GM19023 (cell line): ENCODE data around the gene HSD11B1.

Experiments
- ATAC-seq: cut with Tn5 transposase; IDR thresholded peaks from one replicate; pipeline ENCODE4 v1.9.1; 2021; ENCODE audit warnings: mild to moderate bottlenecking, moderate library complexity; ENCODE audit not compliant: unreplicated experiment

The HSD11B1 gene

DNA sequence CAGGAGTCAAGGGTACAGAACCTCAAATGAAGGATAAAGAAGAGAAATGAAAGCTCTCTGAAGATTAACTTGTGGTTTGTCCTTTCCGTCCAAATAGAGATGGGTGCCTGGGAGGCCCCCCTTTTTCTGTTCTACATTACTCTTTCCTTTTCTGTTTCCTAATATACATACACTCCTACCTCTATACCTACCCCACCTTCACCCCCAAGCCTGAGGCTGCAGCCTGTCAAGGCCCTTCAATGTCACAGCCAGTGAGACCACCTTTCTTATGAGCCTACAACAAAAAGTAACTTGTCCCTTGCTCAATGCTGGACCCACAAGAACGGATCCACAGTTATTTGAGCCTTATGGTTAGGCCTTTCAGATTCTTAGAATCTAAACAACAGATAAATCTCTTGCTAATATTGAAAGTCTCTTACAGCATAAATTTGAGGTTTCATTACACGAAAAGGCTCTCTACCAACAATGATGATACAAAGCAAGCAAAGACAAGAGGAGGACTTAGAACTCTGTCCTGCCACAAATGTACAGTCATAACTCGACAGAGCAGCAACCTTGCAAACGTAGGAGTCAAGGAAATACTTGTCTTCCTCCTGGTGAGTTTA is 47.1 kb downstream of the HSD11B1 start:
- peak; percentile 38 for ATAC-seq

DNA sequence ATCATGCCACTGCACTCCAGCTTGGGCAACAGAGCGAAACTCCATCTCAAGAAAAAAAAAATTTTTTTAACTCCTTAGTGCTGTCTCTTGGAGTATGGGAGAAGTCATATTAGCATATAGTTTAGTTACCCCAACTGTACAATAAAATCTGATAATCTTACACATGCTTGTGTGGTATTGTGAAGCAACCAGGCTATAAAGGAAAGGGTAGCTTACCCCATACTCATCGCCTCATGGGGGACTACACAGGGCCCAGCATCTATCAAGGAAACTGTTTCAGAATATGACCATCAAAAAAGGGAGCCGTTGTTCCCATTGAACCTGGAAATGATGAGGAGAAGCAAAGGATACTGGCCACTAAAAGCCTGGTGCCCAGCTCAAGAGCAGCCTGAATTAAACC is 48.2 kb downstream of the HSD11B1 start:
- ATAC-seq: no peak

DNA sequence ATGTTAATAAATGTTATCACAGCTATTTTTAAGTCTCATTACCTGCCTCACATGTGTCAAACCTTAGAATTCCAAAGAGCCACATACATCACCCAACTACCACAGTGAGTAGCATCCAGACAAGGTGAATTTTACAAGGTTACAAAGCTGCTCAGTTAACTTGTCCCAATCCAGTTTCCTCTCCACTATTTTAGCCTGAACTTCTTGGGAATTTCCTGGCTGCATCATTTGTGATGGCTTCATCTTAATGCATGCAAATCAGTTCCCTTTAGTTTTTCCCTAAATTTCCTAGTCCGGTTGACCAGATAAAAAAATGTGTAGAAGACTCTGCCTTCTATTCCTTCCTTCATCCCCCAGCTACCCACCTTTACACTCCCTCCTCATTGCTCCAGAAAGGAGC is 50.6 kb downstream of the HSD11B1 start:
- no peak for ATAC-seq

DNA sequence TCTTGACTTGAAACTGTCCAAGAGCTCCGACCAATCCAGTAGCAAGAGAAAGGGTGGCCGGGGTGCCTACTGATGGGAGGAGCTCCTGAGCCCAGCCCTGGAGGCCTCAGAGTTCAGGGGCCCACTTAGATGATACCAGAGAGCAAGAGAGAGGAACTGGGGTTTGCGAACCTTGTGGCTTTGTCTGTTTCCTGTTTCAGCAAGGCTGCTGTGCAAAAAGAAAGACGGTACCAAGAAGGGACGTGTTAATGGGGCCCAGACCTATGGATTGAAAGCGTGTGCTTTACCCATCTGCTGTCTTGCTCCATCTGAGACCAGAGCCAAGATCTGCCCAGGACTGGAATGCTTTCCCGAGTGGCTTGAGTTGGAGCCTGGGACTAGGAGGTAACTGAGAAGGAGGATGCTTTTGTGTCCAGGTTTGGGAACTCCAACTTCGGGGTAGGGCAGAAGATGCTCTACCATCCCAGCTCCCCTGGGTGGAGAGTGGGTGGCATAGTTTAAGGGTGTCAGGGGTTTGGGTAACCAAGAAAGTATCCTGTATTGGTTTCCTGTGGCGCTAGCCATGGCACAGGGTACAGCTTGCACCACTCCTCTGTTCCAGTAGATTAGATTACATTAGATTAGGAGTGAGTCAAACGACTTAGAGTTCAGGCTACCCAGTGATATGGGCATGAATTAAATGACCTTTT is 51.4 kb downstream of the HSD11B1 start, which contains the start of gene TRAF3IP3:
TSS of gene TRAF3IP3 (plus strand) at position 128 of the 689 bp plus-strand sequence. CDS start 3,987 bp downstream, outside the sequence.
- ATAC-seq: peak; percentile 71

DNA sequence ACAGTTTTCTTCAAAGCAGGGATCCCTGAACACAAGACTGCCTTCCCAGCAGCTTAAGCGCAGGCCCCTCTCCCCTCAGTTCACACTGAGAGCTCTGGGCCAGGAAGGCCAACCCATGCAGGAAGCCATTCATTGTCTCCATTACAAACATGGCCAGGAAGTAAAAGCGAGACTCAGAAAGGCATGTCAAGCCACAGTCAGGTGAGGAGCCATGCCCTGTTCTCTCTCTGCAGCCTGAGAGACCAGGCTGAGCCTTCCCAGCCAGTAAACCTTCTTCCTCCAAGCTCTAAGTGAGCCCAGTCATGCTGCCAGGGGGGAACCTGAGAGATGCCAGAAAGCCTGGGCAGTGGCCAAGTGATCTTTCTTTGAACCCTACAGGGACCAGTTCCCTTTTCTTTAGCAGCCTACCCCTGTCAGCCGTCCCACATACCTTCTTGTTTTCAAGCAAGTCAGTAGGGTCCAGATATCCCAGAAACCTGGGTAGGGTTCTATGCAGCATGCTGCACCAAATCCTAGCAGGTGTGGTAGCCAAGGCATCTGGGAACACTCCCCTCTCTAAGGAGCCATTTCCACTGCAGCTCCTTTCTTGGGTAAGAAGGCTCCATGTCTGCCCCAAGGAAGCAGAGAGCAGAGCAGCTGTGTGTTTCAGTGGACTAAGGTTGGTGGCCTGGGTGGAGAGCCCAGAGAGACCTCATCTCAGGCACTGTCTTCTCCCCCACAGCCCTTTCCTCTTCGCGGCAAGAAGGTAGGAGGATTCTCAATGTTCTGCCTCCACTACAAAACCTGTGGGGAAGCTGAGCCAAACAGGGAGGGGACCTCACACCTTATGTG is 52.2 kb downstream of the HSD11B1 start:
- peak; percentile 32 for ATAC-seq

GRCh38 chr1:209758400-209758799 is 53.8 kb downstream of the HSD11B1 start:
- no peak for ATAC-seq

GRCh38 chr1:209759829-209760359 is 55.2 kb downstream of the HSD11B1 start:
- ATAC-seq: no peak

DNA sequence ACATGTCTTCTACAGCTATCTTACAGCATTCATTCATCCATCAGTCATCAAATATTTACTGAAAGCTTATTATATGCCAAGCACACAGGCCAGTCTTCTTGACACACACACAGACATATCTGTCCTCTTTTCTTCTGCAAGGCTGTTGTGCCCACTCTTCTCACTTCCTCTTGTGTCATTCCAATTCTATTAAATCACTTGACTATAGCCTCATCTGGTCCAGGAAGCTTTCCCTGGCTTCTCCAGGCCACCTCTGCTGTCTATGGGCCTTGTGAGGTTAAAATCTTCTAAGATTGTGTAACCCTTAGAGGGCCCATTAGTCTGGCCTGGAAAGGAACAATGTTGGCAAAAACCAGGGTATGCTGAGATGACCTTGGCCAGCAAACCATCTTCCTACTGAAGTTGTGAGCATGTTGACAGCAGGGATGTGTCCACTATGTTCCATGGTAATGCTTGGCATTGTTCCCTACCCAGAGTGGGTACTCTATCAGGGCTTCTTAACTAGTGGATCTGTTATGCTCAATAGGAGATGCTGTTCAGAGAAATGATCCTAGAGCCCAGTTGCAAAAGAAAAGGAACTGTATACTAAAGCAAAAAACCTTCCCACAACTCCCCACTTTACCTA is 56.5 kb downstream of the HSD11B1 start:
- ATAC-seq: no peak

GRCh38 chr1:209766051-209766450 is 61.4 kb downstream of the HSD11B1 start:
- no peak for ATAC-seq

DNA sequence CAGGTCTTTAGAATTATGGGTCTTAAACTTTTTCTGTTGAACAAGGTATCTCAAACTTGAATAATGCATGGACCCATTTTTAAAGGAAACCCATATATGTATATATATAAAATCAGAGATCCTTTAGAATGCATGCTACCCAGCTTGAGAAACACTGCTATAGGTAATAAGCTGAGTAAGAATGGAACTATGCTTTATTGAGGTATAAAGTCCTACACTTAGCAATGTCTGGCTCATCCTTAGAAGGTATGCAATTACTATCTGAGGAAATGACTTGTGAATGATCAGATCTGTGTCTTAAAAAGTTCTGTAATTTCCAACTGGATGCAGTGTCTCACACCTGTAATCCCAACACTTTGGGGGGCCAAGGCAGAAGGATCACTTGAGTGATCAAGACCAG is 62.5 kb downstream of the HSD11B1 start:
- ATAC-seq: no peak

- ATAC-seq: no peak
These were observed 63.1 kb downstream of the HSD11B1 start for GRCh38 chr1:209767706-209768105.

GRCh38 chr1:209768354-209768774 is 63.7 kb downstream of the HSD11B1 start:
- peak; percentile 87 for ATAC-seq

DNA sequence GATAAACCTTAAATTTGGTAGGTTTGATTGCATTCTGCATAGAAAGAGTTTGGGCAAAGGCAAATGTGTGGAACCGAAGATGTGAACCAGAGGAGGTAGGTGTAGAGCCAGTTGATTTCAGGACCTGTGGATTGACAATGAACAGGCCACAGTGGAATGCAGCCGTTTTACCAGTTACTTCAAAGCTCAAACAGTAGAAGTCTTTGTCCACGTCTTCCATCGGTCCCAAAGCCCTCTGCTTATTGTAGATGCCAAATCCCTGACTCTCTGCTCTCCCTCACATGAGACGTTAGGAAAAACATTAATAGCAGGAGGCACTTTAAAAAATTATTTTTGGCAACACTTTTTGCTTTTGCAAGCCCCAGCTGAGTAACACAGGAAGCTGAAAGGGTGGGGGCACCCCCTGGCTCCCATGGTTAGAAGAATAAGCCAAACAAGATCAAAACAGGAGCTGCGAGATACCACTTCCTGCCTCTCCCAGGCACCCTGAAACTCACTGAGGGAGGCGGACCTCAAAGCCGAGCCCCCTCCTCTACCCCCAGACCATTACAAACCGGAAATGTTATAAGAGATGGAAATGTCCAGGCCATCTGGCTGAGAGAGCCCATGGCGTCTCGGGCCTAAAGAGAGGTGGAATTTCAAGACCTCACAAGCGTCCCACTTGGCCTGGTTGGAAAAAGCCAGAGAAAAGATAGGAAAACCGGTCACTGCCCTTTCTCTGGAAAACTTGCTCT is 64.7 kb downstream of the HSD11B1 start:
- ATAC-seq: peak; percentile 72

- no peak for ATAC-seq
These were observed 65.3 kb downstream of the HSD11B1 start for GRCh38 chr1:209769971-209770370.

- ATAC-seq: no peak
These were observed 66.2 kb downstream of the HSD11B1 start for GRCh38 chr1:209770636-209771415.

DNA sequence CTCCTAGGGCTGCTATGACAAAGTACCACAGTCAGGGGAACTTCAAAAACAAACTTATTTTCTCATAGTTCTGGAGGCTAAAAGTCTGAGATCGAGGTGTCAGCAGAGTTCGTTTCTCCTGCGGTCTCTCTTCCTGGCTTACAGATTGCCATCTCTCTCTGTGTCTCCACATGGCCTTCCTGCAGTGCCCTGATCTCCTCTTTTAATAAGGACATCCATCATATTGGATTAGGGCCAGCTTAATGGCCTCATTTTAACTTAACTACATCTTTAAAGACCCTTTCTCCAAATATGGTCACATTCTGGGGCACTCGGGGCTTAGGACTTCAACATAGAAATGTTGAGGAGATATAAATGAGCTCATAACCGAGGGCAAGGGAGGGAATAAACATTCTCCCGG is 67.5 kb downstream of the HSD11B1 start:
- no peak for ATAC-seq

GRCh38 chr1:209774592-209774991 is 69.9 kb downstream of the HSD11B1 start:
- peak; percentile 65 for ATAC-seq

DNA sequence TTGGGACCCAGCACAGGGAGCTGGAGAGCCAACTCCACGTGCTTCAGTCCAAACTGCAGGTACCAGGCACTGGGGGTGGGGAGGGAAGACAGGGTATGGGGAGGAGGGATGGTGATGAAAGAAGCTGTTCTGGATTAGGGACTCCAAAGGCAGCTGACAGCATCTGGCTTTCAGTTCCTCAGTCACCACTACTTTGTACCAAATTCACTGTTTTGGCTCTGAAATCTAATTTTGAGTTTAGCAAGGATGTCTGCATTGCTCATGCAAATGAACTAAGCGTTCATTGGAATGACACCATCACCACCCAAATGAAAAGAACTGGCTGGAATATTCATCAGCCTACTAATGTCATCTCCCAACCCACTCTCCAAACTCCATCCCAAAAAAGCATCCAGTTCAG is 71.0 kb downstream of the HSD11B1 start:
- ATAC-seq: no peak

DNA sequence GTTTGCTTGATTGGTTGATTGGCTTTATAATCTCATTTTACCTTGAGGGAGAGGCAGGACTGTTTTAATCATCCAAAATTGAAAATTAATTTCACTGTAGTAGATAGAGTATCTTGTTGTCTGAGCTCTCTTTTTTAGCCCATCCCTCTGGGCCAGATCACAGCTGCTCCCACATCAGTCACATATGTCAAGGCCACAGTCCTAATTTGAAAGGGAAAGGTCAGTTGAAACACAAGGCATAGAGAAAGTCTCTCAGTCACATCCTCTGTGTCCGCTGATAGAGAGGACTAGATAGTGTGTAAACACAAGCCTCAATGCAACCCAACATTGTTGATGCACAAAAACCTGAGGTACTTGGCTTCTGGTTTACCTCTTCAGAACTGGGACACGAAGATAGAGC is 72.9 kb downstream of the HSD11B1 start:
- ATAC-seq: no peak

GRCh38 chr1:209778102-209778501 is 73.5 kb downstream of the HSD11B1 start:
- no peak for ATAC-seq
